Gastrocnemius medialis (tissue), 4 donors: ENCODE data around the gene FAR1. TPM values are rescaled to one million over a fixed set of nuclear protein-coding genes. Genes with fewer than 3 reads are reported as not detected.

ENCODE experiments used
- ATAC-seq, 2 donors: fragments of 150-250 bp; one replicate each; pipeline ENCODE4 v1.9.1; 2016
- DNase-seq, 2 donors: peaks; one replicate each; pipeline ENCODE4 v3.0.0-alpha.2; 2019
- H3K27ac ChIP-seq, 4 donors: fragments of 200-600 bp; sonication (generic); 1 replicate in 1 of 4; 2 replicates in 3 of 4; pipeline ENCODE4 v1.5.1; 2016 to 2018; ENCODE audit warnings: mild to moderate bottlenecking in 2 of 4, moderate library complexity in 1 of 4
- H3K27me3 ChIP-seq, 3 donors: fragments of 200-600 bp; sonication (generic) in 2 of 3; 1 replicate in 1 of 3; 2 replicates in 2 of 3; pipeline versions ENCODE4 v1.5.1 to v1.6.0; 2016 to 2019; ENCODE audit warnings: mild to moderate bottlenecking in 1 of 3, moderate library complexity in 1 of 3
- H3K36me3 ChIP-seq, 2 donors: fragments of 200-600 bp; sonication (generic) in 1 of 2; one replicate each; pipeline ENCODE4 v1.5.1; 2017 to 2018
- H3K4me1 ChIP-seq, 2 donors: fragments of 200-600 bp; sonication (generic) in 1 of 2; one replicate each; pipeline ENCODE4 v1.5.1; 2016 to 2017; ENCODE audit warnings: mild to moderate bottlenecking in 2 of 2
- H3K4me3 ChIP-seq, 4 donors: fragments of 200-600 bp; sonication (generic) in 3 of 4; 1 replicate in 1 of 4; 2 replicates in 3 of 4; pipeline ENCODE4 v1.5.1; 2016 to 2019; ENCODE audit warnings: mild to moderate bottlenecking in 2 of 4
- H3K9me3 ChIP-seq, 3 donors: fragments of 200-600 bp; sonication (generic) in 2 of 3; 1 replicate in 1 of 3; 2 replicates in 2 of 3; pipeline ENCODE4 v1.5.1; 2016 to 2019
- POLR2A ChIP-seq, 2 donors: fragments of 450-650 bp; IDR thresholded peaks; one replicate each; pipeline ENCODE4 v1.6.1; 2017; ENCODE audit warnings: antibody characterized with exemption in 2 of 2, mild to moderate bottlenecking in 2 of 2, moderate library complexity in 2 of 2
- in situ Hi-C, 4 donors: fragments of 200-750 bp; cut with MboI; loops; one replicate each; pipeline versions ENCODE4 v1.15.0 to v1.8.0; 2017; ENCODE audit warnings: low sequenced_read_pairs in 4 of 4
- intact Hi-C: fragments of 100-400 bp; cut with DNase I; formaldehyde crosslinking; loops from one replicate; pipeline ENCODE4 v1.15.1; 2023; ENCODE audit warnings: low total_unique reads
- total RNA-seq, 4 donors: library from RNA; depleted of rRNA; stranded (reverse); fragments of >200 nt; gene quantifications; one replicate each; pipeline versions ENCODE4 v1.1.0 to v1.2.3, GENCODE V29; 2016
- TF ChIP-seq, protein P1 (sequence below), 5 experiments: fragments of 450-650 bp in 3 of 5; fragments of 200-600 bp in 2 of 5; sonication (generic) in 2 of 5; IDR thresholded peaks in 4 of 5; conservative IDR thresholded peaks in 1 of 5; 1 replicate in 4 of 5; 2 replicates in 1 of 5; pipeline ENCODE4 v1.5.1; 2016 to 2019; ENCODE audit warnings: antibody characterized with exemption in 5 of 5, mild to moderate bottlenecking in 3 of 5, moderate library complexity in 3 of 5

The FAR1 gene
- total RNA-seq, 4 donors from 2014 or later, result 18.2 to 24.4 (median 21.3) TPM

DNA sequence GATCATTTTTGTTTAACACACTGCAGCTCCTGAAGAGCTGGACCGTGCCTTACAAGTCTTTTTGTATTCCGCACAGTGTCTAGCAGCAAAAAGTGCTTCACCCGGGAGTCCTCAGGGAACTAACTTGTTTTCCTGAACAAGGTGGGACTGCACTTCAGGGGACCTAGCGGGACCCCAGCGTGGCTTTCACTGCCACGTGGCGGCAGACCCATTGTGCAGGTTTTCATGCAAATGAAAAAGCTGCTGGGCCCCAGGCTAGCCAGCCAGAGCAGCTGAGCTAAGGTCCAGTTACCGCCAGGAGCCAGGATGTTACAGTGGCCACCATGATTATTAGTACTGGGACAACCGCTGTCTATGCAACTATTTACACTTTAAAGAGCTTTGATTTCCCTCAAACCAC lies 90.6 kb downstream of the FAR1 start:
- no peaks in the 10 kb centered on the region for H3K27me3 ChIP-seq
- DNase-seq (no peak), ATAC-seq (no peak)
- H3K9me3 ChIP-seq, result no peaks in the 10 kb centered on the region
- intact Hi-C loops, result no loop called here
- no peak overlapping the region for H3K4me3 ChIP-seq
- H3K36me3 ChIP-seq, result no peaks in the 10 kb centered on the region
- in situ Hi-C loops, result loop anchor here in 1 of 4 donors (25.0 kb wide), 1 partner anchor 478 kb away; no protein-coding TSS in a partner anchor
- no peak overlapping the region for H3K27ac ChIP-seq
- TF ChIP-seq POLR2A (IDR thresholded peaks at IDR 0.05), result no peak
- TF ChIP-seq, protein P1, sequence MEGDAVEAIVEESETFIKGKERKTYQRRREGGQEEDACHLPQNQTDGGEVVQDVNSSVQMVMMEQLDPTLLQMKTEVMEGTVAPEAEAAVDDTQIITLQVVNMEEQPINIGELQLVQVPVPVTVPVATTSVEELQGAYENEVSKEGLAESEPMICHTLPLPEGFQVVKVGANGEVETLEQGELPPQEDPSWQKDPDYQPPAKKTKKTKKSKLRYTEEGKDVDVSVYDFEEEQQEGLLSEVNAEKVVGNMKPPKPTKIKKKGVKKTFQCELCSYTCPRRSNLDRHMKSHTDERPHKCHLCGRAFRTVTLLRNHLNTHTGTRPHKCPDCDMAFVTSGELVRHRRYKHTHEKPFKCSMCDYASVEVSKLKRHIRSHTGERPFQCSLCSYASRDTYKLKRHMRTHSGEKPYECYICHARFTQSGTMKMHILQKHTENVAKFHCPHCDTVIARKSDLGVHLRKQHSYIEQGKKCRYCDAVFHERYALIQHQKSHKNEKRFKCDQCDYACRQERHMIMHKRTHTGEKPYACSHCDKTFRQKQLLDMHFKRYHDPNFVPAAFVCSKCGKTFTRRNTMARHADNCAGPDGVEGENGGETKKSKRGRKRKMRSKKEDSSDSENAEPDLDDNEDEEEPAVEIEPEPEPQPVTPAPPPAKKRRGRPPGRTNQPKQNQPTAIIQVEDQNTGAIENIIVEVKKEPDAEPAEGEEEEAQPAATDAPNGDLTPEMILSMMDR (IDR thresholded peaks at IDR 0.05 in 4 of 5, conservative IDR thresholded peaks at IDR 0.05 in 1 of 5), result no peak
- no peaks in the 10 kb centered on the region for H3K4me1 ChIP-seq

DNA sequence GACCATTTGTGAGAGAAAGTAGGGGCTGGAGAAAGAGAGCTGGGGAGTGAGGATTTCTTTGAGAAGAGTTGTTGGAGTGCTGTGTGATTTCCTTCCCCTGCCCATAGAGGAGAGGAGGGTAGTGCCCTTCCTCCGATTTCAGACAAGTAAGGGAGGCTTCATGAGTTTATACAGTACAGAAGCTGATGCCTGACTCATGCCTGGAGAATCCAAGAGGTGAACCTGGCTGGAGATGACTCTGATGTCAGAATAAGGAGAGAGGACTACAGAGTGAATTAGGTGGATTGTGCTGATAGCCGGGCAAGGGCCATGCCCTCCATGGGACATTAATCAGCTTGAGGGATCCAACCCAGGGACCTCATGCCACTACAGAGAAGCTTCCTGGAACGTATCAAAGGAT lies 91.6 kb downstream of the FAR1 start:
- no peaks in the 10 kb centered on the region for H3K4me1 ChIP-seq
- intact Hi-C loops (no loop called here), in situ Hi-C loops (loop anchor here in 1 of 4 donors (25.0 kb wide), 1 partner anchor 477 kb away; no protein-coding TSS in a partner anchor)
- H3K27me3 ChIP-seq, result no peaks in the 10 kb centered on the region
- H3K4me3 ChIP-seq, result no peak overlapping the region
- TF ChIP-seq POLR2A (IDR thresholded peaks at IDR 0.05), result no peak
- TF ChIP-seq, protein P1 (IDR thresholded peaks at IDR 0.05 in 4 of 5, conservative IDR thresholded peaks at IDR 0.05 in 1 of 5), result no peak
- H3K27ac ChIP-seq, result no peak overlapping the region
- ATAC-seq (no peak), DNase-seq (no peak)
- no peaks in the 10 kb centered on the region for H3K9me3 ChIP-seq
- no peaks in the 10 kb centered on the region for H3K36me3 ChIP-seq

DNA sequence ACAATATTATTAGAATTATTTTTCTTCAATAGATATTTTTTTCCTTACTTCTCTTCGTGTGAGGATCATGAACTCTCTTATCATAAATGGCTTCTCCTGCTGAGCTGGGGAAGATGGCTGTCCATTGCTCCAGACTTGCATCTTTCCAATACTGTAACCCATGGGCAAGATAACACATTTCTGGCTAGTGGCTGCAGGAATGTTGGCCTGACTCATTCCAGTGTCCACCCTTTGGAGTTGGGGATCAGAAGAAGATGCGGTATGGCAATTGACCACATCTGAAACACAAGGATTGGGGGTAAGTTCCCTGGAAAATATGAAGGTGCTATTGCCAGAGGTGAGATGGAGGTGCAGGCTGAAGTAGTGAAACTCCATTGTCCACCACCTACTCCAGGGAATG lies 92.8 kb downstream of the FAR1 start:
- intact Hi-C loops (no loop called here), in situ Hi-C loops (loop anchor here in 1 of 4 donors (25.0 kb wide), 1 partner anchor 476 kb away; no protein-coding TSS in a partner anchor)
- TF ChIP-seq, protein P1 (IDR thresholded peaks at IDR 0.05 in 4 of 5, conservative IDR thresholded peaks at IDR 0.05 in 1 of 5), result no peak
- TF ChIP-seq POLR2A (IDR thresholded peaks at IDR 0.05), result no peak
- DNase-seq, result no peak
- Histone ChIP-seq H3K27ac (no peak overlapping the region), H3K4me3 (no peak overlapping the region), H3K9me3 (no peaks in the 10 kb centered on the region), H3K27me3 (no peaks in the 10 kb centered on the region), H3K4me1 (no peaks in the 10 kb centered on the region), H3K36me3 (no peaks in the 10 kb centered on the region)
- no peak for ATAC-seq

DNA sequence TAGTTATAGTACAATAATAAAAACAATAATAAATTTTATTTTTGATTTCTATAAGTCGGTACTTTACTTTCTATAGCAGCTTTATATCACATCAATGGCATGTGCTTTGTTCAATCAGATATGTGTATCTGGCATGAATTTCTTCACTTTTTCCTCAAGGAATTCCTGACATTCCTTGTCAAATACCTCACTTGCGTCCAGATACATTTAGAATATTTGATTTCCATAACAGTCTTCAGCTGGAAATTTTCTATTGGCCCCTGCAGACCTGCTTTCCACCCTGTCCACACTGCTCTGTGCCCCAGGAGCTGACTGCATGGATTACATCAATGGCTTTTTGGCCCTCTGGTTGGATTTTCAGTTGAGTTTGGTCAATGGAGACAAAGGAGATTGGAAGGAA lies 93.2 kb downstream of the FAR1 start:
- H3K9me3 ChIP-seq, result no peaks in the 10 kb centered on the region
- H3K4me1 ChIP-seq, result no peaks in the 10 kb centered on the region
- intact Hi-C loops, result no loop called here
- in situ Hi-C loops, result loop anchor here in 1 of 4 donors (25.0 kb wide), 1 partner anchor 476 kb away; no protein-coding TSS in a partner anchor
- ATAC-seq (no peak), DNase-seq (no peak)
- H3K4me3 ChIP-seq, result no peak overlapping the region
- H3K27me3 ChIP-seq, result no peaks in the 10 kb centered on the region
- H3K27ac ChIP-seq, result no peak overlapping the region
- no peaks in the 10 kb centered on the region for H3K36me3 ChIP-seq
- TF ChIP-seq, protein P1 (IDR thresholded peaks at IDR 0.05 in 4 of 5, conservative IDR thresholded peaks at IDR 0.05 in 1 of 5), result no peak
- no peak for TF ChIP-seq POLR2A (IDR thresholded peaks at IDR 0.05)

DNA sequence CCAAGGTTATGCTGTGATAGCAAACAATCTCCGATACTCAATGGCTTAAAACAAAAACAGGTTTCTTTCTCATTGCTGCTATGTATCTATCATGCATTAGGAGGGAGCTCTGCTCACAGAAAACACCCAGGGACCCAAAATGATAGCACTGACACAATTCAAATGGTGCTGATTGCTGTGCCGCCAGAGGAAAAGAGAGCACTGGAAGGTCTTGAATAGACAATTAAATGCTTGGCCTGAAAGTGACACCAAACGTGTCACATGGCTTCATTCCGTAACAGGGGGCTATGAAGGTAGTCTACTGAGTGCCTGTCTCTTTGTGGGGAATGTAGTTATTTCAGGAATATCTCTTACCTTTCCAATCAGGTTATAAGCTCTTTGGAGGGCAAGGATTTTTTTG lies 94.2 kb downstream of the FAR1 start:
- TF ChIP-seq, protein P1 (IDR thresholded peaks at IDR 0.05 in 4 of 5, conservative IDR thresholded peaks at IDR 0.05 in 1 of 5), result no peak
- TF ChIP-seq POLR2A (IDR thresholded peaks at IDR 0.05), result no peak
- Histone ChIP-seq H3K4me3 (no peak overlapping the region), H3K9me3 (no peaks in the 10 kb centered on the region), H3K36me3 (no peaks in the 10 kb centered on the region), H3K4me1 (no peaks in the 10 kb centered on the region), H3K27ac (no peak overlapping the region), H3K27me3 (no peaks in the 10 kb centered on the region)
- ATAC-seq, result no peak
- DNase-seq, result no peak
- in situ Hi-C loops (loop anchor here in 1 of 4 donors (25.0 kb wide), 1 partner anchor 475 kb away; no protein-coding TSS in a partner anchor), intact Hi-C loops (no loop called here)
